GM12892 (cell line): ENCODE results near the gene DNAAF9. TPM values are rescaled to one million over a fixed set of nuclear protein-coding genes. Genes with fewer than 3 reads are reported as not detected.

Experiments
- DNase-seq: peaks from one replicate; pipeline ENCODE4 v3.0.0; 2011; ENCODE audit not compliant: insufficient read length
- FAIRE-seq: peaks from 2 replicates; lab custom pipeline; 2011; peaks lifted over from hg19 to GRCh38; lab: Jason Lieb, UNC
- POLR2A ChIP-seq: IDR thresholded peaks from 2 replicates; pipeline ENCODE4 v1.6.1; 2011; ENCODE audit warnings: low read depth, low read length, control low read depth
- POLR2AphosphoS5 ChIP-seq: IDR thresholded peaks from 2 replicates; pipeline ENCODE4 v1.6.1; 2011; ENCODE audit warnings: low read depth, low read length, control low read depth
- TAF1 ChIP-seq: IDR thresholded peaks from 2 replicates; pipeline ENCODE4 v1.6.1; 2011; ENCODE audit warnings: low read depth, mild to moderate bottlenecking, control low read depth, low read length, borderline replicate concordance
- polyA plus RNA-seq: library from polyadenylated mRNA; unstranded; fragments of >200 nt; gene quantifications from one replicate; pipeline ENCODE4 v1.2.1, GENCODE V29; 2012; ENCODE audit warnings: missing spikeins, inconsistent platforms; ENCODE audit not compliant: missing spikeins

DNAAF9 gene
- 0.23 TPM for polyA plus RNA-seq

- TF ChIP-seq TAF1, result no peak
- TF ChIP-seq POLR2AphosphoS5, result no peak
- no peak for TF ChIP-seq POLR2A
- peak; percentile 52 for DNase-seq
- FAIRE-seq, result no peak
These were observed at the start of gene DNAAF9 for GRCh38 chr20:3407040-3407770. TSS of gene DNAAF9 (minus strand) at chr20:3407669. CDS start at chr20:3407557, 112 bp downstream.

- no peak for FAIRE-seq
- no peak for TF ChIP-seq POLR2A
- TF ChIP-seq TAF1, result no peak
- TF ChIP-seq POLR2AphosphoS5, result no peak
These were observed 49.2 kb upstream of the DNAAF9 start for GRCh38 chr20:3456648-3457047.

GRCh38 chr20:3454831-3455230 lies 47.4 kb upstream of the DNAAF9 start:
- TF ChIP-seq POLR2AphosphoS5 (no peak), TAF1 (no peak), POLR2A (no peak)
- DNase-seq (no peak), FAIRE-seq (no peak)

More at GRCh38 chr20:3456648-3457047, 49.2 kb upstream of the DNAAF9 start:
- DNase-seq, result no peak

DNA sequence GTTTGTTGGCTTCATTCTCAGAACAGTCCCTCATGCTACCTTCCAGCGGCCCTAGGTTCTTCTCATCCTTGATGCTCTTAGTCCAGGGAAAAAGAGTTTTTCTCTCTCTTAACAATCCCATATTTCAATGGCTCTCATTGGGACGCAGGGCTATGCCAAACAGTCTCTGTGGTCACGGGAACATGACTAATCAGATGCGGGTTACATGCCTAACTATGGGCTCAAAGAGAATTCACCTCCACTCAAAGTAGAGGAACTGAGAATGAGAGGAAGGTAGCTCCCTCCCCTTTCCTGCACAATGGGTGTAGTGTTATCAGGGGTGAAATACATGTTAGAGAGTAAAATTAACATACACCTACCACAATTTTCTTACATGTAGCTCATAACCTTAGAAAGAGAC lies 45.2 kb upstream of the DNAAF9 start:
- TF ChIP-seq POLR2A (no peak), TAF1 (no peak), POLR2AphosphoS5 (no peak)
- no peak for FAIRE-seq
- no peak for DNase-seq

DNA sequence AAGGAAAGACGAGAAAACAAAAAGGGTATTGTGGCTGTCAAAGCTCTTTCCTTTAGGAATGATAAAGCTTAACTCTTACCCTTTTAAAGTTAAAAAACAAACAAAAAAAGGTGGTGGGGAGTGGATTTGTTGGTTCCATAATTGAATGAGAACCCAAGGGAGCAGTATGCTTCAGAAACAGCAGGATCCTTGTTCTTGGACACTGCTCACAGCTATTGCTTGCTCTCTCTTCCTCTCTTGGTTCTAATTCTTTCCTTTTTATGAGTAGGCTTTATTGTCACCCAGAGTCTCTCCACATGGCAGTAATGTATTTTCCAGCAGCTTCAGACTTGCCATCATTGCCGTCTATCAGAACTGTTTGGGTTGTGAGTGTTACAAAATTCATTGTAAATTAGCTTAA lies 44.7 kb upstream of the DNAAF9 start:
- FAIRE-seq, result no peak
- DNase-seq, result no peak
- TF ChIP-seq POLR2AphosphoS5, result no peak
- no peak for TF ChIP-seq TAF1
- TF ChIP-seq POLR2A, result no peak

- TF ChIP-seq POLR2A, result no peak
- TF ChIP-seq TAF1, result no peak
- no peak for TF ChIP-seq POLR2AphosphoS5
- FAIRE-seq, result no peak
These were observed 41.9 kb upstream of the DNAAF9 start for GRCh38 chr20:3449319-3449718.

GRCh38 chr20:3447321-3447720 lies 39.9 kb upstream of the DNAAF9 start:
- FAIRE-seq (no peak), DNase-seq (no peak)
- TF ChIP-seq TAF1 (no peak), POLR2A (no peak), POLR2AphosphoS5 (no peak)

More at GRCh38 chr20:3449319-3449718, 41.9 kb upstream of the DNAAF9 start:
- no peak for DNase-seq

DNA sequence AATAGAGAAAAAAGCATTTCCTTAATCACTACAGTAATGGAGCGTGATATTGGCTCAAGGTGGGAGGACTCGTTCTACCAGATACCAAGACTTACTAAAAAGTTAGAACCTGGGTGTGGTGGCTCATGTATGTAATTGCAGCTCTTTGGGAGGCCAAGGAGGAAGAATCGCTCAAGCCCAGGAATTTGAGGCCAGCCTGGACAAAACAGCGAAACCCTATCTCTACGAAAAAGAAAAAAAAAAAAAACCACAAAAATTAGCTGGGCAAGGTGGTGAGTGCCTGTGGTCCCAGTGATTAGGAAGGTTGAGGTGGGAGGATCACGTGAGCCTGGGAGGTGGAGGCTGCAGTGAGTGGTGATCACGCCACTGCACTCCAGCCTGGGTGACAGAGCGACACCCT lies 39.3 kb upstream of the DNAAF9 start:
- TF ChIP-seq POLR2AphosphoS5 (no peak), POLR2A (no peak), TAF1 (no peak)
- no peak for DNase-seq
- FAIRE-seq, result no peak

DNA sequence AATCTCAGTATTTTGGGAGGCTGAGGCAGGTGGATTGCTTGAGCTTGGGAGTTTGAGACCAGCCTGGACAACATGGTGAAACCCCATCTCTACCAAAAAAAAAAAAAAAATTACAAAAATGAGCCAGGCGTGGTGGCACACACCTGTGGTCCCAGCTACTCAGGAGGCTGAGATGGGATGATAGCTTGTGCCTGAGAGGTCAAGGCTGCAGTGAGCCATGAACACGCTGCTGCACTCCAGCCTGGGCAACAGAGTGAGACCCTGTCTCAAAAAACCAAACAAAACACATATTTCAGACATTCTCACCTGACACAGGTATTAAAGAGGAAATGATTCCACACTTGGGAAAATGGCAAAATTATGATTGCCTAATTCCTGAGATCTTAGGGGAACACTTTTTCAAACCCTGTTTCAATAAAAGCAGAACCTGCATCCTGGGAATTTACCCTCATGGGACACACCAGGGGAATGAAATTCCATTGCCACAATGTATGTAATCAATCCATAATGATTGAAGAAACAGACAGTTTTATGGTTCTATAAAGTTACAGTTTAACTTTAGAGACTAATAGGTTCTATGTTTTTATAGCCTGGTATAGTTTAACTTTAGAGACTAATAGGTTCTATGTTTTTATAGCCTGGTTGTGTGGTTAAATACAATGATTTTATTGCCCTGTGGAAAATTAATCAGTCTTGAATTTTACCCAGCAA lies 29.6 kb upstream of the DNAAF9 start:
- no peak for FAIRE-seq
- no peak for TF ChIP-seq TAF1
- TF ChIP-seq POLR2A, result no peak
- TF ChIP-seq POLR2AphosphoS5, result no peak
- DNase-seq, result no peak

- no peak for DNase-seq
- no peak for FAIRE-seq
- no peak for TF ChIP-seq POLR2A
- no peak for TF ChIP-seq POLR2AphosphoS5
- TF ChIP-seq TAF1, result no peak
These were observed 26.8 kb upstream of the DNAAF9 start for GRCh38 chr20:3434232-3434631.

- DNase-seq (no peak), FAIRE-seq (no peak)
- TF ChIP-seq POLR2A (no peak), POLR2AphosphoS5 (no peak), TAF1 (no peak)
These were observed 26.3 kb upstream of the DNAAF9 start for GRCh38 chr20:3433744-3434143.
